C4-2B (cell line): ENCODE measurements around the gene E2F1.
"Not testable (repeated sequence)": the region's sequence is repeated elsewhere in the genome, so short reads cannot be mapped to it uniquely, and the experiment has no call there.

Source experiments
- H3K27ac ChIP-seq: fragments of 450-650 bp; 2 replicates; pipeline ENCODE4 v1.5.1; 2017
- ZFX ChIP-seq: fragments of 450-650 bp; IDR thresholded peaks from 2 replicates; pipeline ENCODE4 v1.6.1; 2017
- TF ChIP-seq, protein P1 (sequence below): fragments of 450-650 bp; conservative IDR thresholded peaks from 2 replicates; pipeline ENCODE4 v1.5.1; 2017; ENCODE audit warnings: mild to moderate bottlenecking

The E2F1 gene

GRCh38 chr20:33646191-33646590 lies 40.0 kb downstream of the E2F1 start:
- TF ChIP-seq, protein P1, sequence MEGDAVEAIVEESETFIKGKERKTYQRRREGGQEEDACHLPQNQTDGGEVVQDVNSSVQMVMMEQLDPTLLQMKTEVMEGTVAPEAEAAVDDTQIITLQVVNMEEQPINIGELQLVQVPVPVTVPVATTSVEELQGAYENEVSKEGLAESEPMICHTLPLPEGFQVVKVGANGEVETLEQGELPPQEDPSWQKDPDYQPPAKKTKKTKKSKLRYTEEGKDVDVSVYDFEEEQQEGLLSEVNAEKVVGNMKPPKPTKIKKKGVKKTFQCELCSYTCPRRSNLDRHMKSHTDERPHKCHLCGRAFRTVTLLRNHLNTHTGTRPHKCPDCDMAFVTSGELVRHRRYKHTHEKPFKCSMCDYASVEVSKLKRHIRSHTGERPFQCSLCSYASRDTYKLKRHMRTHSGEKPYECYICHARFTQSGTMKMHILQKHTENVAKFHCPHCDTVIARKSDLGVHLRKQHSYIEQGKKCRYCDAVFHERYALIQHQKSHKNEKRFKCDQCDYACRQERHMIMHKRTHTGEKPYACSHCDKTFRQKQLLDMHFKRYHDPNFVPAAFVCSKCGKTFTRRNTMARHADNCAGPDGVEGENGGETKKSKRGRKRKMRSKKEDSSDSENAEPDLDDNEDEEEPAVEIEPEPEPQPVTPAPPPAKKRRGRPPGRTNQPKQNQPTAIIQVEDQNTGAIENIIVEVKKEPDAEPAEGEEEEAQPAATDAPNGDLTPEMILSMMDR = no peak
- no peak for TF ChIP-seq ZFX
- H3K27ac ChIP-seq = peak overlapping the region; percentile 93

DNA sequence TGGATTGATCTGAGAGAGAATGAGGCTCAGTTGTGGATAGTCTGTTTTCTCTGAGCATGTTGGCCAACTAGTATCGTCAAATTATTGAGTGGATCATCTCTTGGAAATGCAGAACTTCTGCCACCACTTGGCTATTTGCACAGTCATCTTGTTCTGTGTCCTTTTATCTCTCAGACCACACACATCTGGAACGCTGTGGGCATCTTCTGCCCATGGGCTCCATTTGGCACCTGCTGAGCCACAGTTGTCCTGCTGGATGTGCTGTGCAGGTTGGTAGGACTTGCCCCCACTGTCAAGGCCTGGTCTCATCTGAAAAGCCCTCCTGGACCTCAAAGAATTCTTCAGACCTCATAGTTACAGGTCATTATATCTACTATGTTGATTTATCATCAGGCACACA lies 40.8 kb downstream of the E2F1 start:
- peak overlapping the region; percentile 93 for H3K27ac ChIP-seq
- TF ChIP-seq ZFX = no peak
- TF ChIP-seq, protein P1 = no peak

GRCh38 chr20:33645072-33645358 lies 41.2 kb downstream of the E2F1 start:
- H3K27ac ChIP-seq = peak overlapping the region; percentile 93
- TF ChIP-seq, protein P1 = no peak
- no peak for TF ChIP-seq ZFX

DNA sequence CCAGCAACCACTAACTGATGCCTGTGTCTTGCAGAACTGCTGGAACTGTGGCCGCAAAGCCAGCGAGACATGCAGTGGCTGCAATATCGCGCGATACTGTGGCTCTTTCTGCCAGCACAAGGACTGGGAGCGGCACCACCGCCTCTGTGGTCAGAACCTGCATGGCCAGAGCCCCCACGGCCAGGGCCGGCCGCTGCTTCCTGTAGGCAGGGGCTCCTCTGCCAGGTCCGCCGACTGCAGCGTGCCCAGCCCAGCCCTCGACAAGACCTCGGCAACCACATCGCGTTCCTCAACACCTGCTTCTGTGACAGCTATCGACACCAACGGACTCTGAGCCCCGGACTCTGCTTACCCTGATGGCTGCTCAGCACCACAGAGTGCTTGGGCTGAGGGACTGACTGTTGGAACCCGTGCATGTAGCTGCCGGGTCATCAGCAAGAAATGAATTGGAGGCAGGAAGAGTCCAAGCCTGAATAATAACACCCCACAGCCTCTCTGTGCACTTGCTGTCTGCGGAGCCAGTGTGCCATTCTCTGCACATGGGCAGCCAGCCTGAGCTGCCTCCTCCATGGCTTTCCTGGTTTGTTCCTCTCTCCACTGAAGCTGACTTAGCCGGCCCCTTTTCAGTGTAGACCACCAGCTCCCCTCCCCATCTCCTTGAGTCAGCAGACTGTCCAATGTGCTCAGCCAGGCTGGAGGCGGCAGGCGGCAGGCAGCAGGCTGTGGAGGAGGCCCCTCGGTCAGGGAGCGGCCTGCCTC lies 41.7 kb downstream of the E2F1 start:
- TF ChIP-seq, protein P1 = no peak
- TF ChIP-seq ZFX = no peak
- peak overlapping the region; percentile 93 for H3K27ac ChIP-seq

GRCh38 chr20:33640287-33640686 lies 45.9 kb downstream of the E2F1 start:
- TF ChIP-seq, protein P1 = no peak
- TF ChIP-seq ZFX = no peak
- no peak overlapping the region for H3K27ac ChIP-seq

DNA sequence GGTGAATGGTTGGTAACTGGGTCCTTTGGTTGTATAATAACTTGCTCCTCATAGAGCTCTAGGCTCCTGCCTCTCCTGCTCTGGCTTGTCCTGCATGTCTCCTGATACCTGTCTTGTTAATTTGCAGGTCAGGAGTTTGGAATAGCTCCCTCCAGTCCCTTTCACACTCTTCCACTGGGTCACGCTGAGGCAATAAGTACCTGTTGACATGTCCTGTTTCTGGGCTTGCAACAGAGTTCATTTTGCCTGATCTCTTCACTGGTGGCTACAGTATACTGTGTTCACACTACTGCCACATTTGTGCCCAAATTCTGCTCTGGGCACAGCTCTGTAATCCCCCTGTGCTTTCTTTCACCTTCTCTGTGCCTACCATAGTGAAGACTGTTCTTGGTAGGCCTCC lies 49.4 kb downstream of the E2F1 start:
- TF ChIP-seq, protein P1 = no peak
- TF ChIP-seq ZFX = no peak
- H3K27ac ChIP-seq = no peak overlapping the region

- H3K27ac ChIP-seq = no peak overlapping the region
- TF ChIP-seq, protein P1 = no peak
- no peak for TF ChIP-seq ZFX
Measured at GRCh38 chr20:33635341-33635740, 50.8 kb downstream of the E2F1 start.

DNA sequence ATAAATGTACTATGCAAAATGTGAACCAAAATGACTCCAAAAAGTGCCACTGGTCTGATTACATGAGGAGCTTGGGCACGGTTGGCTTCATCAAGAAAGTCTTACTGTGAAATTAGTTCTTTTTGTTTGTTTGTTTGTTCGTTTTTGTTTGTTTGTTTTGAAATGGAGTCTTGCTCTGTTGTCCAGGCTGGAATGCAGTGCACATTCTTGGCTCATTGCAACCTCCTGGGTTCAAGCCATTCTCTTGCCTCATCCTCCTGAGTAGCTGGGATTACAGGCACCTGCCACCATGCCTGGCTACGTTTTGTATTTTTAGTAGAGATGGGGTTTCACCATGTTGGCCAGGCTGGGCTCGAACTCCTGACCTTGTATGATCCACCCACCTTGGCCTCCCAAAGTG lies 54.3 kb downstream of the E2F1 start:
- H3K27ac ChIP-seq = not testable (repeated sequence)
